Cardiac septum (tissue), 1 donor: ENCODE results near the gene PCDHA5. TPM values are rescaled to one million over a fixed set of nuclear protein-coding genes. Genes with fewer than 3 reads are reported as not detected.
"Not testable (repeated sequence)": the region's sequence is repeated elsewhere in the genome, so short reads cannot be mapped to it uniquely, and the experiment has no call there.

Experiments used
- DNase-seq: peaks from one replicate; pipeline ENCODE4 v3.0.0-alpha.2; 2020; ENCODE audit warnings: low spot score
- intact Hi-C: fragments of 100-400 bp; cut with DNase I; formaldehyde crosslinking; loops from one replicate; pipeline ENCODE4 v1.14.0; 2022
- total RNA-seq: library from RNA; stranded (reverse); fragmentation: NEBNext Ultra II Directional; extraction: Animal tissue kit (Norgen Biotek cat#: 25700); gene quantifications from one replicate; pipeline ENCODE4 v1.2.1, GENCODE V29; 2021
- donor health status: DM: no; HTN: no; CAD: no.

The PCDHA5 gene
- total RNA-seq, 1 donor from 2014 or later, result 0.11 TPM

DNA sequence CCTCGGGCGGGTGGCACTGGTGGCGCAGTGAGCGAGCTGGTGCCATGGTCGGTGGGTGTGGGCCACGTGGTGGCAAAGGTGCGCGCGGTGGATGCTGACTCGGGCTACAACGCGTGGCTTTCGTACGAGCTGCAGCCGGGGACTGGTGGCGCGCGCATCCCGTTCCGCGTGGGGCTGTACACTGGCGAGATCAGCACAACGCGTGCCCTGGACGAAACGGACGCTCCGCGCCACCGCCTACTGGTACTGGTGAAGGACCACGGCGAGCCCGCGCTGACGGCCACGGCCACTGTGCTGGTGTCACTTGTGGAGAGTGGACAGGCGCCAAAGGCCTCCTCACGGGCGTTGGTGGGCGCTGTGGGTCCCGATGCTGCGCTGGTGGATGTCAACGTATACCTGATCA, 12.5 kb upstream of the PCDHA5 start:
- intact Hi-C loops, result no loop called here
- no peak for DNase-seq

- no peak for DNase-seq
- intact Hi-C loops, result no loop called here
These were observed 842 bp downstream of the PCDHA5 start for GRCh38 chr5:140822281-140822629.

DNA sequence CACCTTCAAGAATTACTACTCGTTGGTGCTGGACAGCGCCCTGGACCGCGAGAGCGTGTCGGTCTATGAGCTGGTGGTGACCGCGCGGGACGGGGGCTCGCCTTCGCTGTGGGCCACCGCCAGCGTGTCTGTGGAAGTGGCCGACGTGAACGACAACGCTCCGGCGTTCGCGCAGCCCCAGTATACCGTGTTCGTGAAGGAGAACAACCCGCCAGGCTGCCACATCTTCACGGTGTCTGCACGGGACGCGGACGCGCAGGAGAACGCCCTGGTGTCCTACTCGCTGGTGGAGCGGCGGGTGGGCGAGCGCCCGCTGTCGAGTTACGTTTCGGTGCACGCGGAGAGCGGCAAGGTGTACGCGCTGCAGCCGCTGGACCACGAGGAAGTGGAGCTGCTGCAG, 1.6 kb downstream of the PCDHA5 start:
- DNase-seq, intact Hi-C loops: not testable (repeated sequence)

GRCh38 chr5:140823475-140823874, 2.1 kb downstream of the PCDHA5 start:
- intact Hi-C loops, result no loop called here
- DNase-seq, result no peak

DNA sequence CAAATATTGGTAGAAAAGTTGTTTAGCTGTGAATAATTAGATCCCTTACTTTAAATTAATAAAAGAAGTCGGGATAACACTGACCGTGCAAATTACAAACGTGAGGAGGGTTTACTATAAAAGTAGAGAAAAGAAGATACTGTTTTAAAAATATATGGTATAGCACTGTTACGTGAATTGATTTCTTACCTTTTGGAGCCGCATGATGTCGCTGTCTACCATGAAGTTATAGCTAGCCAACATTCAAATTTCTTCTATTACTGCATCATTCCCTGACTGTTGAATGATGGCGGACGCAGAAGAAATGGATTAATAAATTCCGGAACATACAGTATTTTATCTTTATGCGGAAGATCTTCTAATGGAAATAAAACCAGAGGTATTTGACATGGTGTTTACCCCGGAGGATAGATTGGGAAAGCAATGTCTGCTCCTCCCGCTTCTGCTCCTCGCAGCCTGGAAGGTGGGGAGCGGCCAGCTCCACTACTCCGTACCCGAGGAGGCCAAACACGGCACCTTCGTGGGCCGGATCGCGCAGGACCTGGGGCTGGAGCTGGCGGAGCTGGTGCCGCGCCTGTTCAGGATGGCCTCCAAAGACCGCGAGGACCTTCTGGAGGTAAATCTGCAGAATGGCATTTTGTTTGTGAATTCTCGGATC, 6.4 kb downstream of the PCDHA5 start, which contains the start of gene PCDHA6:
Gene PCDHA6 (plus strand): TSS at position 257 of the 658 bp plus-strand sequence. CDS start 132 bp downstream, at position 389.
- intact Hi-C loops, result no loop called here
- DNase-seq, result no peak

GRCh38 chr5:140828362-140828737, 6.9 kb downstream of the PCDHA5 start:
- intact Hi-C loops, result no loop called here

DNA sequence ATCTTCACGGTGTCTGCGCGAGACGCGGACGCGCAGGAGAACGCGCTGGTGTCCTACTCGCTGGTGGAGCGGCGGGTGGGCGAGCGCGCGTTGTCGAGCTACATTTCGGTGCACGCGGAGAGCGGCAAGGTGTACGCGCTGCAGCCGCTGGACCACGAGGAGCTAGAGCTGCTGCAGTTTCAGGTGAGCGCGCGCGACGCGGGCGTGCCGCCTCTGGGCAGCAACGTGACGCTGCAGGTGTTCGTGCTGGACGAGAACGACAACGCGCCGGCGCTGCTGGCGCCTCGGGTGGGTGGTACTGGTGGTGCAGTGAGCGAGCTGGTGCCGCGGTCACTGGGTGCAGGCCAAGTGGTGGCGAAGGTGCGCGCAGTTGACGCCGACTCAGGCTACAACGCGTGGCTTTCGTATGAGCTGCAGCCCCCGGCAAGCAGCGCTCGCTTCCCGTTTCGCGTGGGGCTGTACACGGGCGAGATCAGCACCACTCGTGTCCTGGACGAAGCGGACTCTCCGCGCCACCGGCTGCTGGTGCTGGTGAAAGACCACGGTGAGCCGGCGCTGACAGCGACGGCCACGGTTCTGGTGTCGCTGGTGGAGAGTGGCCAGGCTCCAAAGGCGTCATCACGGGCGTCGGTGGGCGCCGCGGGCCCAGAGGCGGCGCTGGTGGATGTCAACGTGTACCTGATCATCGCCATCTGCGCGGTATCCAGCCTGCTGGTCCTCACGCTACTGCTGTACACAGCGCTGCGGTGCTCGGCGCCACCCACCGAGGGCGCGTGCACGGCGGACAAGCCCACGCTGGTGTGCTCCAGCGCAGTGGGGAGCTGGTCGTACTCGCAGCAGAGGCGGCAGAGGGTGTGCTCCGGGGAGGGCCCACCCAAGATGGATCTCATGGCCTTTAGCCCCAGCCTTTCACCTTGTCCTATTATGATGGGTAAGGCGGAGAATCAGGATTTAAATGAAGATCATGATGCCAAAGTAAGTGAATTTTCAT, 8.4 kb downstream of the PCDHA5 start:
- intact Hi-C loops, DNase-seq: not testable (repeated sequence)

More at GRCh38 chr5:140828362-140828737, 6.9 kb downstream of the PCDHA5 start:
- DNase-seq, result no peak

DNA sequence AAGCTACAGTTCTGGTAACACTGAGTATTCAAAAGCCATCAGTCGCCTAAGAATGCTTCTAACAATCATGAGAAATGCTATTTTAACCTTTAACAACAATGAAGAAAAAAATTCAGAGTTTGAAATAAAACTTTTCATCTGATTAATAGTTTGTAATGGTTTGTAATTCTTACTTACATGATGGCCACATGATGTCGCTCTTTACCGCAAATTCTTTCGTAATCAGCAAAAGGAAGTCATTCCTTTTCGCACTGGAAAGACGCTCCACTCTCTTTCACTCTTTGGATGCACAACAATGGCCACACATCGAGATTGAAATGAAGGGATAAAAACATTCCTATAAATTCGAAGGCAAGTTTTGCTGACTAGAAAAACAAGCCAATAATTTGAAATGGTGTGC, 12.6 kb downstream of the PCDHA5 start, which contains the start of gene PCDHA7:
Gene PCDHA7 (plus strand): TSS at position 277 of the 400 bp plus-strand sequence. CDS start 115 bp downstream, at position 392.
- DNase-seq, result no peak
- intact Hi-C loops, result no loop called here

DNA sequence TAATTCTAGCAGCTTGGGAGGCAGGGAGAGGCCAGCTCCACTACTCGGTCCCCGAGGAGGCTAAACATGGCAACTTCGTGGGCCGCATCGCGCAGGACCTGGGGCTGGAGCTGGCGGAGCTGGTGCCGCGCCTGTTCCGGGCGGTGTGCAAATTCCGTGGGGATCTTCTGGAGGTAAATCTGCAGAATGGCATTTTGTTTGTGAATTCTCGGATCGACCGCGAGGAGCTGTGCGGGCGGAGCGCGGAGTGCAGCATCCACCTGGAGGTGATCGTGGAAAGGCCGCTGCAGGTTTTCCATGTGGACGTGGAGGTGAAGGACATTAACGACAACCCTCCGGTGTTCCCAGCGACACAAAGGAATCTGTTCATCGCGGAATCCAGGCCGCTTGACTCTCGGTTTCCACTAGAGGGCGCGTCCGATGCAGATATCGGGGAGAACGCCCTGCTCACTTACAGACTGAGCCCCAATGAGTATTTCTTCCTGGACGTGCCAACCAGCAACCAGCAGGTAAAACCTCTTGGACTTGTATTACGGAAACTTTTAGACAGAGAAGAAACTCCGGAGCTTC, 13.1 kb downstream of the PCDHA5 start:
- intact Hi-C loops, DNase-seq: not testable (repeated sequence)

- intact Hi-C loops, result no loop called here
- no peak for DNase-seq
These were observed 14.5 kb downstream of the PCDHA5 start for GRCh38 chr5:140835622-140836510.

DNA sequence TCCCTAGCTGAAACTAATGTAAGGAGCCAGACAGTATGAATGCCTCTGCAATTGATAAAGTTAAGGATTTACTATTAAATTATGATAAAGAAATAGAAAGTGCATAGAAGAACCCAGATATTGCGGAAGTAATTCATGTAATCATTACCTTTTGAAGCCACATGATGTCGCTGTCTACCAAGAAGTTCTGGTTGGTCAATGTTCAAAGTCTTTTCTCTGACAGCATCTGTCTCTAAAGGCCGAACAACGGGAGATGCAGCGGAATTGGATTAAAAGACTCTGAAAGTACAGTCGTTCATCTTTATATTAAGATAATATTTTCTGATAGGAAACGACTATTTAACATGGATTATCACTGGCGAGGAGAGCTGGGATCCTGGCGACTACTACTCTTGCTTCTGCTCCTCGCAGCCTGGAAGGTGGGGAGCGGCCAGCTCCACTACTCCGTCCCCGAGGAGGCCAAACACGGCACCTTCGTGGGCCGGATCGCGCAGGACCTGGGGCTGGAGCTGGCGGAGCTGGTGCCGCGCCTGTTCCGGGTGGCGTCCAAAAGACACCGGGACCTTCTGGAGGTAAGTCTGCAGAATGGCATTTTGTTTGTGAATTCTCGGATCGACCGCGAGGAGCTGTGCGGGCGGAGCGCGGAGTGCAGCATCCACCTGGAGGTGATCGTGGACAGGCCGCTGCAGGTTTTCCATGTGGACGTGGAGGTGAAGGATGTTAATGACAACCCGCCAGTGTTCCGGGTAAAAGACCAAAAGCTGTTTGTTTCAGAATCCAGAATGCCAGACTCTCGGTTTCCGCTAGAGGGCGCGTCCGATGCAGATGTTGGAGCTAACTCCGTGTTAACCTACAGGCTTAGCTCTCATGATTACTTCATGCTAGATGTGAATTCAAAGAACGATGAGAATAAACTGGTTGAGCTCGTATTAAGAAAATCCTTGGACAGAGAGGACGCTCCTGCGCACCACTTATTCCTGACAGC, 19.9 kb downstream of the PCDHA5 start, which contains the start of gene PCDHA8:
Gene PCDHA8 (plus strand): TSS at position 210 of the 985 bp plus-strand sequence. CDS start 135 bp downstream, at position 345.
- intact Hi-C loops, result no loop called here
- DNase-seq, result no peak

- DNase-seq, result no peak
- intact Hi-C loops, result no loop called here
These were observed 21.7 kb downstream of the PCDHA5 start for GRCh38 chr5:140842798-140843733.

DNA sequence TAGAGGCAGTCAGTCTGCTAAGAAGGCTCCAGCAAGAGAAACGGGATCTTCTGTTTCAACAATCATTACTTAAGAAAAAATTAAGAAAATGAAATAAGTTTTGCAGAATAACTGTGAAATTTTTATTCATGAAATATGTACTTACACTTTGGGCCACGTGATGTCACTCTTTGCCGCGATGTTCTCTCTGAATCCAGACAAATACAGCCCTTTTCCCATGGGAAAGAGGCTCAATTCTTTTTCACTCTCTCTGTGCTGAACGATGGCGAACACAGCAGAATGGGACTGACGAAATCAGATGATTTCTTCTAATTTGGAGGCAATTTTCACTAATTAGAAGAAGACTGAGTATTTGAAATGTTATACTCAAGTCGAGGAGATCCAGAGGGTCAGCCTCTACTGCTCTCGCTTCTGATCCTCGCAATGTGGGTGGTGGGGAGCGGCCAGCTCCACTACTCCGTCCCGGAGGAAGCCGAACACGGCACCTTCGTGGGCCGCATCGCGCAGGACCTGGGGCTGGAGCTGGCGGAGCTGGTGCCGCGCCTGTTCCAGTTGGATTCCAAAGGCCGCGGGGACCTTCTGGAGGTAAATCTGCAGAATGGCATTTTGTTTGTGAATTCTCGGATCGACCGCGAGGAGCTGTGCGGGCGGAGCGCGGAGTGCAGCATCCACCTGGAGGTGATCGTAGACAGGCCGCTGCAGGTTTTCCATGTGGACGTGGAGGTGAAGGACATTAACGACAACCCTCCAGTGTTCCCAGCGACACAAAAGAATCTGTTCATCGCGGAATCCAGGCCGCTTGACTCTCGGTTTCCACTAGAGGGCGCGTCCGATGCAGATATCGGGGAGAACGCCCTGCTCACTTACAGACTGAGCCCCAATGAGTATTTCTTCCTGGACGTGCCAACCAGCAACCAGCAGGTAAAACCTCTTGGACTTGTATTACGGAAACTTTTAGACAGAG, 27.0 kb downstream of the PCDHA5 start, which contains the start of gene PCDHA9:
Gene PCDHA9 (plus strand): TSS at position 244 of the 964 bp plus-strand sequence. CDS start 114 bp downstream, at position 358.
- intact Hi-C loops, result not testable (repeated sequence)
- peak; percentile 59 for DNase-seq

- intact Hi-C loops, result loop anchor here (10.0 kb wide), 1 partner anchor 195 kb away; no protein-coding TSS in a partner anchor
- DNase-seq, result not testable (repeated sequence)
These were observed 28.6 kb downstream of the PCDHA5 start for GRCh38 chr5:140849831-140850634.
